Gastrocnemius medialis (tissue), 4 donors: ENCODE data around the gene CPXM2.

ENCODE experiments used
- POLR2A ChIP-seq, 2 donors: fragments of 450-650 bp; IDR thresholded peaks; one replicate each; pipeline ENCODE4 v1.6.1; 2017; ENCODE audit warnings: antibody characterized with exemption in 2 of 2, mild to moderate bottlenecking in 2 of 2, moderate library complexity in 2 of 2
- TF ChIP-seq, protein P1 (sequence below), 5 experiments: fragments of 450-650 bp in 3 of 5; fragments of 200-600 bp in 2 of 5; sonication (generic) in 2 of 5; IDR thresholded peaks in 4 of 5; conservative IDR thresholded peaks in 1 of 5; 1 replicate in 4 of 5; 2 replicates in 1 of 5; pipeline ENCODE4 v1.5.1; 2016 to 2019; ENCODE audit warnings: antibody characterized with exemption in 5 of 5, mild to moderate bottlenecking in 3 of 5, moderate library complexity in 3 of 5

- TF ChIP-seq, protein P1, sequence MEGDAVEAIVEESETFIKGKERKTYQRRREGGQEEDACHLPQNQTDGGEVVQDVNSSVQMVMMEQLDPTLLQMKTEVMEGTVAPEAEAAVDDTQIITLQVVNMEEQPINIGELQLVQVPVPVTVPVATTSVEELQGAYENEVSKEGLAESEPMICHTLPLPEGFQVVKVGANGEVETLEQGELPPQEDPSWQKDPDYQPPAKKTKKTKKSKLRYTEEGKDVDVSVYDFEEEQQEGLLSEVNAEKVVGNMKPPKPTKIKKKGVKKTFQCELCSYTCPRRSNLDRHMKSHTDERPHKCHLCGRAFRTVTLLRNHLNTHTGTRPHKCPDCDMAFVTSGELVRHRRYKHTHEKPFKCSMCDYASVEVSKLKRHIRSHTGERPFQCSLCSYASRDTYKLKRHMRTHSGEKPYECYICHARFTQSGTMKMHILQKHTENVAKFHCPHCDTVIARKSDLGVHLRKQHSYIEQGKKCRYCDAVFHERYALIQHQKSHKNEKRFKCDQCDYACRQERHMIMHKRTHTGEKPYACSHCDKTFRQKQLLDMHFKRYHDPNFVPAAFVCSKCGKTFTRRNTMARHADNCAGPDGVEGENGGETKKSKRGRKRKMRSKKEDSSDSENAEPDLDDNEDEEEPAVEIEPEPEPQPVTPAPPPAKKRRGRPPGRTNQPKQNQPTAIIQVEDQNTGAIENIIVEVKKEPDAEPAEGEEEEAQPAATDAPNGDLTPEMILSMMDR (IDR thresholded peaks at IDR 0.05 in 4 of 5, conservative IDR thresholded peaks at IDR 0.05 in 1 of 5), result no peak
- no peak for TF ChIP-seq POLR2A (IDR thresholded peaks at IDR 0.05)
Measured at GRCh38 chr10:123833170-123833850, 58.3 kb downstream of the CPXM2 start.
